OCI-LY3 (cell line): ENCODE measurements around the gene ZAR1.

Source experiments
- EZH2phosphoT487 ChIP-seq: fragments of 200-600 bp; shearing (Covaris generic); IDR thresholded peaks from 2 replicates; pipeline ENCODE4 v1.6.1; 2018; ENCODE audit warnings: antibody characterized with exemption, mixed run types, low read depth
- TF ChIP-seq, protein P1 (sequence below): fragments of 200-600, 300-600 bp; sonication (generic); IDR thresholded peaks from 2 replicates; pipeline ENCODE4 v1.5.1; 2014; ENCODE audit warnings: antibody characterized with exemption, low read length, low read depth

GRCh38 chr4:48503233-48504025, 13.4 kb downstream of the ZAR1 start:
- TF ChIP-seq, protein P1, sequence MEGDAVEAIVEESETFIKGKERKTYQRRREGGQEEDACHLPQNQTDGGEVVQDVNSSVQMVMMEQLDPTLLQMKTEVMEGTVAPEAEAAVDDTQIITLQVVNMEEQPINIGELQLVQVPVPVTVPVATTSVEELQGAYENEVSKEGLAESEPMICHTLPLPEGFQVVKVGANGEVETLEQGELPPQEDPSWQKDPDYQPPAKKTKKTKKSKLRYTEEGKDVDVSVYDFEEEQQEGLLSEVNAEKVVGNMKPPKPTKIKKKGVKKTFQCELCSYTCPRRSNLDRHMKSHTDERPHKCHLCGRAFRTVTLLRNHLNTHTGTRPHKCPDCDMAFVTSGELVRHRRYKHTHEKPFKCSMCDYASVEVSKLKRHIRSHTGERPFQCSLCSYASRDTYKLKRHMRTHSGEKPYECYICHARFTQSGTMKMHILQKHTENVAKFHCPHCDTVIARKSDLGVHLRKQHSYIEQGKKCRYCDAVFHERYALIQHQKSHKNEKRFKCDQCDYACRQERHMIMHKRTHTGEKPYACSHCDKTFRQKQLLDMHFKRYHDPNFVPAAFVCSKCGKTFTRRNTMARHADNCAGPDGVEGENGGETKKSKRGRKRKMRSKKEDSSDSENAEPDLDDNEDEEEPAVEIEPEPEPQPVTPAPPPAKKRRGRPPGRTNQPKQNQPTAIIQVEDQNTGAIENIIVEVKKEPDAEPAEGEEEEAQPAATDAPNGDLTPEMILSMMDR: no peak
- TF ChIP-seq EZH2phosphoT487: no peak
